Sigmoid colon (tissue), 4 donors: ENCODE data around the gene TSPAN5.

ENCODE experiments used
- EP300 ChIP-seq, 4 donors: sonication (generic); formaldehyde crosslinking; IDR thresholded peaks; one replicate each; pipeline ENCODE4 v1.6.1; 2017; ENCODE audit warnings: antibody characterized with exemption in 4 of 4
- POLR2A ChIP-seq, 2 donors: fragments of 450-650 bp; IDR thresholded peaks; one replicate each; pipeline ENCODE4 v1.6.1; 2016; ENCODE audit warnings: antibody characterized with exemption in 2 of 2, mild to moderate bottlenecking in 2 of 2, moderate library complexity in 2 of 2
- POLR2AphosphoS5 ChIP-seq, 4 donors: sonication (generic); formaldehyde crosslinking; IDR thresholded peaks; one replicate each; pipeline ENCODE4 v1.6.1; 2017; ENCODE audit warnings: antibody characterized with exemption in 4 of 4
- TF ChIP-seq, protein P1 (sequence below), 4 experiments: fragments of 450-650 bp in 3 of 4; fragments of 200-600 bp in 1 of 4; IDR thresholded peaks; one replicate each; pipeline ENCODE4 v1.5.1; 2016 to 2019; ENCODE audit warnings: antibody characterized with exemption in 4 of 4, mild to moderate bottlenecking in 3 of 4, moderate library complexity in 2 of 4

DNA sequence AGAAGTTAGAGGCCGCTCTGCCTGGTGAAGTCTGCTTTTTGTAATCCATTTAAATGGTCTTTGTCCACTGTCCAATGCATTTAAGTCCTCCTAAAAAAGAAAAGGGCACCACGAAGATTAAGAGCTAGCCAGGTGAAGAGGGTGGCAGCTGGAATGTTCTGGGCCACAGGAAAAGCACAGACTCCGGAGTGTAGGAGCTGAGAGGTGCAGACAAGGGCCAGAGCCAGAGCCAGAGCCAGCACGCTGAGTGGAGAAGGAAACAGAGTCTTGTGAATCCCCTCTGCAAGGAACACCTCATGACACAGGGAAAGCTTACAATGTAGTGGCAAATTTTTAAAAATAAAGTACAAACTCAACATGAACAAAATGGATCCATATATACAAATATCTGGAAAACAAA, 83.6 kb downstream of the TSPAN5 start:
- TF ChIP-seq, protein P1, sequence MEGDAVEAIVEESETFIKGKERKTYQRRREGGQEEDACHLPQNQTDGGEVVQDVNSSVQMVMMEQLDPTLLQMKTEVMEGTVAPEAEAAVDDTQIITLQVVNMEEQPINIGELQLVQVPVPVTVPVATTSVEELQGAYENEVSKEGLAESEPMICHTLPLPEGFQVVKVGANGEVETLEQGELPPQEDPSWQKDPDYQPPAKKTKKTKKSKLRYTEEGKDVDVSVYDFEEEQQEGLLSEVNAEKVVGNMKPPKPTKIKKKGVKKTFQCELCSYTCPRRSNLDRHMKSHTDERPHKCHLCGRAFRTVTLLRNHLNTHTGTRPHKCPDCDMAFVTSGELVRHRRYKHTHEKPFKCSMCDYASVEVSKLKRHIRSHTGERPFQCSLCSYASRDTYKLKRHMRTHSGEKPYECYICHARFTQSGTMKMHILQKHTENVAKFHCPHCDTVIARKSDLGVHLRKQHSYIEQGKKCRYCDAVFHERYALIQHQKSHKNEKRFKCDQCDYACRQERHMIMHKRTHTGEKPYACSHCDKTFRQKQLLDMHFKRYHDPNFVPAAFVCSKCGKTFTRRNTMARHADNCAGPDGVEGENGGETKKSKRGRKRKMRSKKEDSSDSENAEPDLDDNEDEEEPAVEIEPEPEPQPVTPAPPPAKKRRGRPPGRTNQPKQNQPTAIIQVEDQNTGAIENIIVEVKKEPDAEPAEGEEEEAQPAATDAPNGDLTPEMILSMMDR (IDR thresholded peaks at IDR 0.05), result no peak
- TF ChIP-seq POLR2A (IDR thresholded peaks at IDR 0.05), result no peak
- TF ChIP-seq EP300 (IDR thresholded peaks at IDR 0.05), result no peak
- TF ChIP-seq POLR2AphosphoS5 (IDR thresholded peaks at IDR 0.05), result peak in 2 of 4 donors; percentile 20
